HTERT RPE-1 (cell line): ENCODE results near the gene IMMP2L.

Experiments used
- in situ Hi-C: fragments of 300-500 bp; cut with MboI; formaldehyde crosslinking; loops from 4 replicates; pipeline ENCODE4 v1.14.3; 2020; ENCODE audit warnings: low sequenced_read_pairs

Gene IMMP2L

GRCh38 chr7:111012799-111013675 is 549.3 kb downstream of the IMMP2L start:
- in situ Hi-C loops: no loop called here

DNA sequence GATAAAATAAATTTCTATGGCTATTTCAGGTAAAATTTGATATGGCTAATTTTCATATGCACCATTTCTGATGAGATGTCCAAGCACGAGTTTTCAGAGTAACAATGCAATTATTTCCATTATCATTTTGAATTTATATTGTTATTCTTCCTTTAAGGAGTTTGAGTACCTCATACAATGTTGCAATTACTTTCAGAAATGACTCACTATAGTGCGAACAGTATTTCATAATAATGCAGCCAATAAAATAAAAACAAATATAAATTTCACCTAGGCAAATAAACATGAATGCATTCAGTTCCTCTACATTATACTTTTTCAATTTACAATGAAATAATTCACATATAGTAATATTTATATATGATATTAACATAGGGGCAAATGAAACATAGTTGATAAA is 550.1 kb downstream of the IMMP2L start:
- in situ Hi-C loops: no loop called here

GRCh38 chr7:111011520-111011919 is 550.8 kb downstream of the IMMP2L start:
- in situ Hi-C loops: no loop called here

- in situ Hi-C loops: no loop called here
Measured at GRCh38 chr7:111010798-111011197, 551.5 kb downstream of the IMMP2L start.

DNA sequence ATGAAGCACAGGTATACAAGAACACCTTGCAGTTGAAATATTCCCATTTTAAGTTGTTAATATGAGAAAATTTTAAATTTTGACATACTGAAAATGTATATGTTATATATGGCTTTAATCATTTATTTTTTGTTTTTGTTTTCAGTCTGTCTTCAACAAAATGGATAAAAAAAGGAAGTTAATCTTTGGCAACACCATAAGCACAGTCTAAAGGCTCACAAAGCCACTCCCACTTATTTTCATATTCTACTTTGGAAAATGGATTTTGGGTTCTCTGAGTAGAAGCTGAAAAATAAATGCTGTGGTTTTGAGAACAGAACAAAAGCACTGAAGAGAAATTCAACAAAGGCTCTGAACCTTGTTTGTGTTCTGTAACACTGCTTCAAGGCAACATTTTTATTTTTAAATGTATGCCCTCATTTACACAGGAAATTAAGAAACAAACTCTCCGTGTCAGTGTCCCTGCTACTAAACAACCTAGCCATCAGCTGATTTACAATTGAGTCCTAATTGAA is 552.7 kb downstream of the IMMP2L start:
- in situ Hi-C loops: no loop called here

GRCh38 chr7:111006691-111007090 is 555.6 kb downstream of the IMMP2L start:
- in situ Hi-C loops: no loop called here

DNA sequence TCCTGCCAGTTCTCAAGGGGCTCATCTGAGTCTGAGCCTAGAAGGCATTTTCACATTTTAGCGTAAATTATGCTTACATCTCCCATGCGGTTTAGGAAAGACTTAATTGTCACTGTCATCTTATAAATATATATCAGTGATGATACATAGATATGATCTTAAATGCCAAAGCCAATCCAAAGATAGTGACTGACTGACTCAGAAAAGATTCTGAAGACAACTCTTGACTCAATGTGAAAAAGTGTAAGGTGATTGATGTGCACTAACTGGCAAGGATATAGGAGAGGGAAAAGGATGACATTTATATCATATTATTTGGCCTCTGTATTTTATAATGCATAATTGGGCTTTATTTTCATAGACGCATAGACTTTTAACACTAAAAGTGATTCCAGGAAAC is 556.3 kb downstream of the IMMP2L start:
- in situ Hi-C loops: no loop called here

DNA sequence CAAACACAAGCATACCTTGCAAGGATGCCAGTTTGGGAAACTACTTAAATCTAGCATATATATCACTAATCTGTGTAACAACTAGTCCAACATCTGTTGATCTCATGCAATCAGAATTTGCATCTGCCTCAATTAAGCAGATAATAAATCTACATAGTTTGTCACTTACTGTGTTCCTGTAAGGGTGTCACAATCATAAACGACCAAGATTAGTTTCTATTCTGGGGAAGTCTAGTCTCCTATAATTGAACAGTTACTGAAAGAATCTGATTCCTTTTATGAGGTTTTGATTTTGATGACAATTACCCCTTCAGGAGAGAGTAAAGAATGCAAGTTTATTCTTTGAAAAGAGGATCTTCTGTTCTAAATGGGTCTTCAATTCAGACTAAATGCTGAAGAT is 556.8 kb downstream of the IMMP2L start:
- in situ Hi-C loops: no loop called here

- in situ Hi-C loops: no loop called here
Measured at GRCh38 chr7:111004310-111004901, 557.9 kb downstream of the IMMP2L start.

DNA sequence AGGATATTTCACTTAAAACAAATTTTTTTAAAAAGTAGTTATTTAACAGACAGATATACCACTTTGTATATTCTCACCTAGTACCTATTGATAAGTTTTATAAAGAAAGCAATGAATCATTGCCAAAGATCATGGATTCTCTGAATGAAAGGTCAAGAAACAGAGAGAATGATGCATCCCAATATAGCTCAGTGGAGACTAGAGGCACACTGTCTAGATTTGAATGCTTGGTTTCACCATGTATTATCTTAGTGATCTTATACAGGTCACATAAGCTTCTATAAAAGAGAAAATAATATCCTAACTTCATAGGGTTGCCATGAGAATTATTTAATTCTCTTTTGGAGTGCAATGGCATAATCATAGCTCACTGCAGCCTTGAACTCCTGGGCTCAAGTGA is 558.4 kb downstream of the IMMP2L start:
- in situ Hi-C loops: no loop called here

- in situ Hi-C loops: no loop called here
Measured at GRCh38 chr7:110994028-110994967, 568.0 kb downstream of the IMMP2L start.

DNA sequence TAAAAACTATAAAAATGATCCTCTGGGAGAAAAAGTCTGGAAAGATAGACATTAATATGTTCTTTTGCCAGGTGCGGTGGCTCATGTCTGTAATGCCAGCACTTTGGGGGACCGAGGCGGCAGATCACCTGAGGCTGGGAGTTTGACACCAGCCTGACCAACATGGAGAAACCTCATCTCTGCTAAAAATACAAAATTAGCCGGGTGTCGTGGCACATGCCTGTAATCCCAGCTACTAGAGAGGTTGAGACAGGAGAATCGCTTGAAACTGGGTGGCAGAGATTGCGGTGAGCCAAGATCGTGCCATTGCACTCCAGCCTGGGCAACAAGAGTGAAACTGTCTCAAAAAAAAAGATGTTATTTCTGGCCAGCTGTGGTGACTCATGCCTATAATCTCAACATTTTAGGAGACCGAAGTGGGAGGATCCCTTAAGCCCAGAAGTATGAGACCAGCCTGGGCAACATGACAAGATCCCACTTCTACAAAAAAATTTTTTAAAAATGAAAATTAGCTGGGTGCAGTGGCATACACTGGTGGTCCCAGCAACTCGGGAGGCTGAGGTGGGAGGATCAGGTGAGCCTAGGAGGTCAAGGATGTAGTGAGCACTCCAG is 573.3 kb downstream of the IMMP2L start:
- in situ Hi-C loops: no loop called here

DNA sequence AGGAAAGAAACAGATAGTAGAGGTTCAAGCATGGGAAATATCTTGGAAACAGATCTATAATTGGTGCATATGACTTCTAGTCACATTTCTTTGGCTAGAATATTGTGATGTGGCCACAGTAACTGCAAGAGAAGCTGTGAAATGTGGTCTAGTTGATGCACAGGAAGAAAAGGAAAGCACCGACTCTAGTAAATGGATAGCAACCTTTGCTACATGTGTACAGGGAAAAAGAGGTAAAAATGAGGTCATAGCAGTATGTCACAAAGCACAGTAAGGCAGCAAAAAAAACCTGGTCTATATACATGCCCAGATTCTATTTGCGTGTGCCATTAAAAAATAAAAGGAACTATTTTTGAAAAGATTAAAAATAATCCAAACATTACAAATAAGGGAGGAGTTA is 573.9 kb downstream of the IMMP2L start:
- in situ Hi-C loops: no loop called here

- in situ Hi-C loops: no loop called here
Measured at GRCh38 chr7:110987127-110987693, 575.1 kb downstream of the IMMP2L start.

DNA sequence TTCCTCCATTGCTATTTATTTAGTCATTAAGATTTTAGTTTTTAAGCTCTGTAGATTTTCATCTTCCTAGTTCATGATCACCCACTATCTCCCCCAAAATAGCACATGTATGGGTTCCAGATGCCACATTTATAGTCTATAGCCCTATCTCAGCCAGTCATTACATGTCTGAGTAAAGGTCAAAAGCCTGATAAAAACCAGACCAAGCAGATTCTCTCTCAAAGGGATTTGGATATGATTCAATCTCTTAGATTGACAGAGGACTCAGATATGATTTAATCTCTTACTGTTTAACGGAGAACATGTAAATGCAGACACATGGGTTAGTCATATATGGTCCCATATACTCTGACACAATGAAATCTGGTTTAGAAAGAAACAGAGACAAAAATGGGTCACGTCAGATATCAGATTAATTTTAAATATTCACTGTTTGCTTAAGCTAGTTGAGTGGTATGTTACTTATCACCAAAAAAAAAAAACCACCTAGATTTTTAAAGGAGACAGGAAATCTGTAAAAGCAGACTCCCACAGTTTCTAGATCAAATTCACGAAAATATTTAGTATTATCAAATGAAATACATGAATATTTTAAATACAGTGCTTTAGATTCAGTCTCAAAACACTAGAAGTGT is 578.4 kb downstream of the IMMP2L start:
- in situ Hi-C loops: no loop called here

- in situ Hi-C loops: no loop called here
Measured at GRCh38 chr7:110977127-110977737, 585.1 kb downstream of the IMMP2L start.

DNA sequence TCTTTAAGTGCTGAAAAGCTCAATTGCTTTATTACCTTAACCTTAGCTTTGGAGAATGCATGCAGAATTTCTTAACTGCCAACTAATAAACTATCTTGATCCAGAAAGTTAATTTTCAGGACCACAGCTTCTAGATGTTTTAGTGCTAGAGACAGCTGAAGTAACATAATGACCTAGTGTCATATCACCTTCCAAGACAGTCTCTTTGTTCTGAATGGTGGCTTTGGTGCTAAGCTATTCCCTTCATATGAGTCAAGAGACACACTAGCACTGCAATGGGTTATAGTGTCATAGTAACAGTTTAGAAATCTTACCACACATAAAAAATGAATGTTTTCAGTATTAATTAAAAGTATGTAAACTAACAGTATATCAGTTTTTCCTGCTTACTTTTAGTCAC is 586.8 kb downstream of the IMMP2L start:
- in situ Hi-C loops: no loop called here

- in situ Hi-C loops: no loop called here
Measured at GRCh38 chr7:110974441-110974840, 587.9 kb downstream of the IMMP2L start.

GRCh38 chr7:110973196-110973990 is 588.9 kb downstream of the IMMP2L start:
- in situ Hi-C loops: no loop called here
